LNCaP clone FGC (cell line): Measurements from ENCODE around the gene LCE6A.

ENCODE experiments used
- DNase-seq: peaks from one replicate; pipeline ENCODE4 v3.0.0-alpha.2; 2011; ENCODE audit warnings: low read depth
- H3K4me3 ChIP-seq: 2 replicates; pipeline ENCODE4 v1.5.1; 2011; ENCODE audit warnings: mild to moderate bottlenecking, low read depth, low read length, control low read depth
- CTCF ChIP-seq: IDR thresholded peaks from 2 replicates; pipeline ENCODE4 v1.5.1; 2012; ENCODE audit warnings: mild to moderate bottlenecking; ENCODE audit not compliant: control insufficient read depth, insufficient read depth; ENCODE audit errors: extremely low read depth

Gene LCE6A

DNA sequence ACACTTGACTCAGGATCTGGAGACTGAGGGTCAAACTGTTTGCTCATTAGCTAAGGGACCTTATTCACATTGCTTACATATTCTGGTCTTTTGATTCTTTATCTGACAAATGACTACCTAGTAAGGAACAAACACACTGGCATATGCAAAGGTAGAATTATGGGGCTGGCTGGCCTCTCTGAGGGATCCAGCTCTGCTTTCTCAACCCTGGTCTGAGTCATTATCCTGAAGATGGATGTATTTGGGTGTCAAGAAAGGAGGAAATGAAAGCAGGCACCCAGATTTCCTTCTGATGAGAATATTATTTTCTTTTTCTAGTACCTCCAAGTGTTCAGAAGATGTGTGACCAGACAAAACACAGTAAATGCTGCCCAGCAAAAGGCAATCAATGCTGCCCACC is 41.4 kb downstream of the LCE6A start:
- H3K4me3 ChIP-seq = no peak overlapping the region
- no peak for DNase-seq
- no peak for TF ChIP-seq CTCF

- no peak for TF ChIP-seq CTCF
- H3K4me3 ChIP-seq = no peak overlapping the region
- DNase-seq = no peak
Measured at GRCh38 chr1:152884506-152884905, 41.9 kb downstream of the LCE6A start.

DNA sequence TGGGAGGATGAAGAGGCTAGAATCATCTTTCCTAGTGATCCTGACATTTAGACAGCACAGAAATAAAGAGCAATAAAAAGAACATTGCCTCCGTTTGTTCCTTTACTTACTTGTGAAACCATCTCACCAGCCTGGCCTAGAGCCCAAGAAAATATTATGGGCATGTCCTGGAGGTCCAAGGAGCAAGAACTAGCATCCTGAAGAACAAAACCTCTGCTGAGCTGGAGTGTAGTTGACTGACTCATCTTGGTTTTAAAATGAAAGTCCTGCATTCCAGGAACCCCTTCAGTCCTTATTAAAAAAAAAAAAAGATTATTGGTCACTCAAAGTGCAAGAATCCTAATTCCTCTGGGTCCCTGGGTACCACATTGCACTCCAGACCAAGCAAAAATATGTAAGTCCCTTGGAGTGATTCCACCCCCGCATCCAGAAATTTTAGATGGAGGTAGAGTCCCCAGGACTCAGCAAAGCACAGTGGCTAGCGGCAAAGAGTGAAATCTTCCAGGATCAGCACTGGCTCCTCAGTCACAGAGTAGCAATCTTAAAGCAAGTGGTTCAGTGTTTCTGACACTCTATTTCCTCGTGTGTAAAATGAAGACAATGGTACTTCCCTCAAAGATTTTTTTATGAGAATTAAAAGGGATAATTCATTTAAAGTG is 42.4 kb downstream of the LCE6A start:
- no peak for DNase-seq
- H3K4me3 ChIP-seq = no peak overlapping the region
- TF ChIP-seq CTCF = no peak

DNA sequence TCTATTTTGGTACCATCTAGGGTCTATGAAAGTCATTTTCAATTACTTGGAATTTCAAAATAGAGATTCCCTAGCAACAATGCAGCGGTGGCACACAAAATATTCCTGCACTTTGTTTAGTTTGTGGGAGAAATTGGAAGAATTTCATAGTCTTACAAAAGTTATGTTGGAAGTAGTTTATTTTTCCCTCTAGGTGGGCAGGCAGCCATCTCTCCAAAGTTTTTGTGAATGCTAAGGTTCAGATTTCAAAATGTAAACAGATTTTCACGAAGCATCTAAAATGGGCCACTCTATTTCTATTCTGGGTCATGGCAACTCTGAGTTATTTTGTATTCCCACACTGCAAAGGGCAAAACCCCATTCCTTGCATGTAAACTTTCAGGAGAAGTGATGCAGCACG is 43.4 kb downstream of the LCE6A start:
- no peak overlapping the region for H3K4me3 ChIP-seq
- DNase-seq = no peak
- no peak for TF ChIP-seq CTCF

DNA sequence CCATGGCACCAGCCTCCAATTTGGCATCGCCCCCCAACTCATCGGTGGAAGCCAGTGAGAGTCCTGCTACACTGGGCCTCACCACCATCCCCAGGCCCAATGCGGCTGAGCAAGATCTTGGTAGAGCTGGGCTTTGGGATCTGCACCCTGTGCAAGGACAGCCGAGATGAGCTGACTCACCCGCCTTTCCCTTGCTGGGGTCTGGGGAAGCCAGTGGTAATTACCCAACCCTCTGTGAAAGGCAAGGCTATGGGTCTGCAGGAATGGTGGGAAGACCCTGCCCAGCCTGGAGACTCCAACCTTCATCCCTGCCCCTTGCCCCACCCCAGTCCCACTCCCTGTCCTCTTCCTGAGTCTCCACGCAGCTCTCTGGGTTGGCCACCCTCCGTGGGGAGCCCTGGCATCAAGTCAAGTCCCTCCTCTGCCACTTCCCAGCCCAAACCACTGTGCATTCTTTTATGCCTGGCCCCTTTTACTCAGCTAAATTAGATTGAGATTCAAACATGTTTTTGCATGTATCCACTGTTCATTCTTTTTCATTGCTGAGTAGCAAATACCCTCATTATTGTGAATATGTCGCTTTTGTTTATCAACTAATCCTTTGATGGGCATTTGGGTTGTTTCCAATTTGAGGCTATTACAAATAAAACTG is 44.2 kb downstream of the LCE6A start:
- no peak for DNase-seq
- TF ChIP-seq CTCF = no peak
- H3K4me3 ChIP-seq = no peak overlapping the region

DNA sequence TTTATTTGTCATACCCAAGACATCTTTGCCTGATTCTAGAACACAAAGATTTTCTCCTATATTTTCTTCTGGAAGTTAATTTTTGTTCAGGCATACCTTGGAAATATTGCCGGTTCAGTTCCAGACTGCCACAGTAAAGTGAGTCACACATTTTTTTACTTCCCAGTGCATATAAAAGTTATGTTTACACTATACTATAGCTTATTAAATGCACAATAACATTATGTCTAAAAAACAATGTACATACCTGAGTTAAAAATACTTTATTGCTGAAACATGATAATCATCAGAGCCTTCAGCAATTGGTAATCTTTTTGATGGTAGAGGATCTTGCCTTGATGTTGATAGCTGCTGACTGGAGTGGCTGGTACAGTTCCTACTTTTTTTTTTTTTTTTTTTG is 45.5 kb downstream of the LCE6A start:
- no peak for TF ChIP-seq CTCF
- H3K4me3 ChIP-seq = no peak overlapping the region
- no peak for DNase-seq
